HG03521 (cell line): ENCODE measurements around the gene SIRT6.
"Not testable (repeated sequence)": the region's sequence is repeated elsewhere in the genome, so short reads cannot be mapped to it uniquely, and the experiment has no call there.

ENCODE experiments used
- ATAC-seq: cut with Tn5 transposase; IDR thresholded peaks from one replicate; pipeline ENCODE4 v1.9.1; 2021; ENCODE audit warnings: mild to moderate bottlenecking, moderate library complexity; ENCODE audit not compliant: unreplicated experiment

SIRT6 gene

DNA sequence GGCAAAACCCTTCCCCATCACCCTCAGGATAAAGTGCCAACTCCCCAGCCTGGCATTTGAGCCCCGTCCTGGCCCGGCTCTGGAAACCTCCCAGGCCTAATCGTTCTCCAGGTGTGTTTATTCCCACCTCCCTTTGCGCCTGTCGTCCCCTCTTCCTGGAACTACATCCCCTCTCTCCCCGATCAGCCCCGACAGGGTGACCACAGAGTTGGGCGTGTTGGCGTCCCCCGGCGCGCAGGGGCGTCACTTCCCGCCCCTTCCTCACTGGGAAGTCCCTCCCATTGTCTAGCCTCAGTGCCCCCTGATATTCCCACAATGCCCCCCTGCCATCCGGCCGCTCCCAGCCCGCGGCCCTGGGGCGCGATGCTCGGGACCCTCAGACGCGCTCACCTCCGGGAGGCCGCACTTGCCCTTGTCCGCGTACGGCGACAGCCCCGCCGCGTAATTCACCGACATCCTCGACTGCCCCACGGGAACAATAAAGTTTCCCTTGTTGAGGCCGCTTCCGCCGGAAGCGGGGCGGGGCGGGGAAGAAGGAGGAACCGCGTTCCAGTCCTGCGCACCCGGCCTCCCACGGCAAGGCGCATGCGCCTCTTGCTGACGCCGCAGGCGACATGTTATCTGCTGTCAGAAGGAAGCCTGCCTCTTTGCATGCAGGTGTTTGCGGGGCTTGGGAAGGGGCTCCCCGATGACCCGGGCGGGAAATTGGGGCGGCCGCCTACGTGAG lies at the start of gene SIRT6, which contains the start of gene ANKRD24:
SIRT6 (minus strand) TSS at position 480 of the 727 bp plus-strand sequence; CDS start at position 456, 24 bp downstream.
ANKRD24 (plus strand) TSS at position 606 of the 727 bp plus-strand sequence. CDS start 3,737 bp downstream, outside the sequence.
- peak; percentile 75 for ATAC-seq

DNA sequence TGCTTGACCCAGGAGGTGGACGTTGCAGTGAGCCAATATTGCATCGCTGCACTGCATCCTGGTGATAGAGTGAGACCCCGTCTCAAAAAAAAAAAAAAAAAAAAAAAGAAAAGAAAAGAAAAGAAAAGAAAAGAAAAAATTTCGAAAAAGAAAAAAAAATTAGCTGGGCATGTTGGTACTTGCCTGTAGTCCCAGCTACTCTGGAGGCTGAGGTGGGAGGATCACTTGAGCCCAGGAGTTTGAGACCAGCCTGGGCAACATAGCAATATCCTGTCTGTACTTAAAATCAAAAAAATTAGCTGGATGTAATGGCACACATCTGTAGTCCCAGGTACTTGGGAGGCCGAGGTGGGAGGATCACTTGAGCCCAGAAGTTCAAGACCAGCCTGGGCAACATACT lies 49.8 kb upstream of the SIRT6 start:
- not testable (repeated sequence) for ATAC-seq

DNA sequence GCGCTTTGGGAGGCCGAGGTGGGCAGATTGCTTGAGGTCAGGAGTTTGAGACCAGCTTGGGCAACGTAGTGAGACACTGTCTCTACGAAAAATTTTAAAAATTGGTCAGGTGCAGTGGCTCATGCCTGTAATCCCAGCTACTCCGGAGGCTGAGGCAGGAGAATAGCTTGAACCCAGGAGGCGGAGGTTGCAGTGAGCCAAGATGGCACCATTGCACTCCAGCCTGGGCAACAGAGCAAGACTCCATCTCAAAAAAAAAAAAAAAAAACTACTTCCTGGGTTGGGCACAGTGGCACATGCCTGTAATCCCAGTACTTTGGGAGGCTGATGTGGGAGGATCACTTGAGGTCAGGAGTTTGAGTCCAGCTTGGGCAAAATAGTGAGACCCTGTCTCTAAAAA lies 49.2 kb upstream of the SIRT6 start:
- ATAC-seq, result not testable (repeated sequence)

DNA sequence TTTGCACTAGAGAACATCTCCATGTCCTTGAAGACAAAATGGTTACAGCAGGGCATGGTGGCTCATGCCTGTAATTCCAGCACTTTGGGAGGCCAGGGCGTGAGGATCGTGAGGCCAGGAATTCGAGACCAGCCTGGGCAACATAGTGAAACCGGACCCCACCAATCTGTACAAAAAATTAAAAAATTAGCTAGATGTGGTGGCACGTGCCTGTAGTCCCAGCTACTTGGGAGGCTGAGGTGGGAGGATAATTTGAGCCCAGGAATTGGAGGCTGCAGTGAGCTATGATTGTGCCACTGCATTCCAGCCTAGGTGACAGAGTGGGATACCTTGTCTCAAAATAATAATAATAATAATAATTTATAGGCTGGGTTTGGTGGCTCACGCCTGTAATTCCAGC lies 47.9 kb upstream of the SIRT6 start:
- not testable (repeated sequence) for ATAC-seq

DNA sequence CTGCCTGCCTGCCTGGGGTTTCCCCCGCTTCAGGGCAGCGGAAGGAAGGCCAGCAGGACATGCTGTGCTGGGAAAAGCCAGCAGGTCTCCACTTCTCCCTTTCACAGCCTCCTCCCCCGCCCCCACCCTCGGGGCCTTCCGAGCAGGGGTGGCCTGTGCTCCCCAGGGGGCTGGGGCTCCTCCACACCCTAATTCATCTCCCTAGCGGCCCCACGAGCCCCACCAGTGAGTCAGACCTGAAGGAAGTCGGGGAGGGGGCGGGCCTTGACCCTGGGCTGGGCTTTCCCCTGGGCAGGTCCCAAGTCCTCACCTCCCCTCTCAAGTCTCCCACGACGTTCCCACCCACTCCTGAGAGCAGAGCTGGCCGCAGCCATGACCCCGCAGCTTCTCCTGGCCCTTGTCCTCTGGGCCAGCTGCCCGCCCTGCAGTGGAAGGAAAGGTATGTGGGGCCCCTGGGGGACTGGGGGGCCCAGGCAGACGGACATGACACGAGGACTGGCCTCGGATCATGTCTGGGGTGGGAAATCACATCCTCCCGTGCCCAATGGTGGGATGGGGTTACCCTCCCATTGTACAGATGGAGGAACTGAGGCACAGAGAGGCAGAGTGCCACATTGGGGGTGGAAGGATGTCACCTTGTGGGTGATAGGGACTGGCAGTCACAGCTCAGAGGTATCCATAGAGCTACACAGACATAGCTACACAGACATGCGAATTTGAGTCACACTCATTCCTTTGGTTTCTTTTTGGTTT lies 47.0 kb upstream of the SIRT6 start, which contains the start of gene EBI3:
EBI3 (plus strand) TSS at position 345 of the 753 bp plus-strand sequence; CDS start at position 373, 28 bp downstream.
- peak; percentile 43 for ATAC-seq

DNA sequence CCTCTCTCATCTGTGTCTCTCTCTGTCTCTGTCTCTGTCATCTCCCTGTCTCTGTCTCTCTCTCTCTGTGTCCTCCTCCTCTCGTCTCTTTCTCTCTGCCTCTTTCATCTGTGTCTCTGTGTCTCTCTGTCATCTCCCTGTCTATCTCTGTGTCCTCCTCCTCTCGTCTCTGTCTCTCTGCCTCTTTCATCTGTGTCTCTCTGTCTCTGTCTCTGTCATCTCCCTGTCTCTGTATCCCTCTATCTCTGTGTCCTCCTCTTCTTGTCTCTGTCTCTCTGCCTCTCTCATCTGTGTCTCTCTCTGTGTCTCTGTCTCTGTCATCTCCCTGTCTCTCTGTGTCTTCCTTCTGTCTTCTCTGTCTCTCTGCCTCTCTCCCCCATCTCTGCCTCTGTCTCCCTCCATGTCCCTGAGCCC lies 46.4 kb upstream of the SIRT6 start:
- ATAC-seq, result no peak

DNA sequence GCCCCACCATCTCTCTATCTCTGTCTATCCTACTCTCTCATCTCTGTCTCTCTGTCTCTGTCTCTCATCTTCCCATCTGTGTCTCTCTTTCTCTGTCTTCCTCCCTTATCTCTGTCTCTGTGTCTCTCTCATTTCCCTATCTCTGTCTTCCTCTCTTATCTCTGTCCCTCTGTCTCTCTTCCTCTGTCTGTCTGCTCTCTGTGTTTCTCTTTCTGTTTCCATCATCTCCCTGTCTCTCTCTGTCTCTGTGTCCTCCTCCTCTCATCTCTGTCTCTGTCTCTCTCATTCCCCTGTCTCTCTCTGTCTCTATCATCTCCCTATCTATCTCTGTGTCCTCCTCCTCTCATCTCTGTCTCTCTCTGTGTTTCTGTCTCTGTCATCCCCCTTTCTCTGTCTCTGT lies 45.4 kb upstream of the SIRT6 start:
- ATAC-seq, result no peak

DNA sequence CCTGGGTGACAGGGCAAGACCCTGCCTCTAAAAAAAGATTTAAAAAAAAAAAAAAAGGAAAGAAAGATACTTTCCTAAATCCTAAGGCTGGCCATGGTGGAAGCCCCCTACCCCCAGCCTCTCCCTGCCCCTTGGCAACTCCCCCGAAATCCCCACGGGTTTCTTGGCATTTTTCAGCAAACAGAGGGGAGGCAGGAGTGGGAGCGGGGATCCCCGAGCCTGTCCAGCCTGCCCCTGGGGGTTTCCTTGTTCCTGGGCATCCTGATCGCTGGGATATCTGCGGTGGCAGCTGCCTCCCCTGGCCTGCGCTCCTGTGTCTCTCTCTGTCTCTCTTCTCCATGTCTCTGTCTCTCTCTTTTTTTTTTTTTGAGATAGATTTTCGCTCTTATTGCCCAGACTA lies 43.5 kb upstream of the SIRT6 start:
- ATAC-seq, result no peak

DNA sequence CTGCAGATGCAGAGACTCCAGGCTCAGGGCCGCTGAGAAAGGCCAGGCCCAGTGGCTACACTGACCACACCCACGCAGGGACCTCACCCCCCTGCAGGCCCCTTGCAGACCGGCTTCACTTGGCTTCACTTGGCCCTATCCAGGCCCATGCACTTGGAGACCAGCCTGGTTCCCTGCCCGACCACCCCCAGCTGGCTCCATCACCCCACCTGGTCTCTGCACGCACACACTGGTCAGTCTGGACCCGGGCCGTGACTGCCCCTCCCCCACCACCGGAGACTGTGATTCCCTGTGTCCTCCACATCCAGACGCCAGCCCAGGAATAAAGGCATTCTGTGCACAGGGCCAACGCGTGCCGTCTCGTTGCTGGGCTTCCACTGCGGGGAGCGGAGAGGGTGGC lies 42.1 kb upstream of the SIRT6 start:
- ATAC-seq, result no peak

DNA sequence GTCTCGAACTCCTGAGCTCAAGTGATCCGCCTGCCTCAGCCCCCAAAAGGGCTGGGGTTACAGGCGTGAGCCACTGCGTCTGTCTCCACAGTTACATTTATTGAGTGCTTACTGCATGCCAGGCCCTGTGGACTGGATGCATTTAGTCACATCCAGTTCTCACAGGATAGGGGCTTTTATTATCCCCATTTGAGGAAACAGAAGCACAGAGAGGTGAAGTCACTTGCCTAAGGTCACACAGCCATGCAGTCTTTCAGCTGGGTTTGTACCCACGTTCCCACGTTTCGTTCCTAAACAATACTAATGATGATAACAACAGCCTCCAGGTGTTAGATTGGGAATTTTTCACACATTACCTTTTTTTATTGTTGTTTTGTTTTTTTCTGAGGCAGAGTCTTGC lies 37.8 kb upstream of the SIRT6 start:
- no peak for ATAC-seq

DNA sequence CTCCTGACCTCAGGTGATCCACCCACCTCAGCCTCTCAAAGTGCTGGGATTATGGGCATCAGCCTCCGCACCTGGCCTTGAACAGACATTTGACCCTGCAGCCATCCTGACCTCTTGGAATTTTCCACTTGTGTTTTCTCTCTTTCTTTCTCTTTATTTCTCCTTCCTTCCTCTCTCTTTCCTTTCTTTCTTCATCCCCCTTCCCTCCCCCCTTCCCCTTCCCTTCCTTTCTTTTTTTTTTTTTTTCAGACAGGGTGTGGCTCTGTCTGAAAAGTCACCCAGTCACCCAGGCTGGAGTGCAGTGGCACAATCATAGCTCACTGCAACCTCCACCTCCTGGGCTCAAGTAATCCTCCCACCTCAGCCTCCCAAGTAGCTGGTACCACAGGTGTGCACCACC lies 36.2 kb upstream of the SIRT6 start:
- ATAC-seq, result not testable (repeated sequence)

DNA sequence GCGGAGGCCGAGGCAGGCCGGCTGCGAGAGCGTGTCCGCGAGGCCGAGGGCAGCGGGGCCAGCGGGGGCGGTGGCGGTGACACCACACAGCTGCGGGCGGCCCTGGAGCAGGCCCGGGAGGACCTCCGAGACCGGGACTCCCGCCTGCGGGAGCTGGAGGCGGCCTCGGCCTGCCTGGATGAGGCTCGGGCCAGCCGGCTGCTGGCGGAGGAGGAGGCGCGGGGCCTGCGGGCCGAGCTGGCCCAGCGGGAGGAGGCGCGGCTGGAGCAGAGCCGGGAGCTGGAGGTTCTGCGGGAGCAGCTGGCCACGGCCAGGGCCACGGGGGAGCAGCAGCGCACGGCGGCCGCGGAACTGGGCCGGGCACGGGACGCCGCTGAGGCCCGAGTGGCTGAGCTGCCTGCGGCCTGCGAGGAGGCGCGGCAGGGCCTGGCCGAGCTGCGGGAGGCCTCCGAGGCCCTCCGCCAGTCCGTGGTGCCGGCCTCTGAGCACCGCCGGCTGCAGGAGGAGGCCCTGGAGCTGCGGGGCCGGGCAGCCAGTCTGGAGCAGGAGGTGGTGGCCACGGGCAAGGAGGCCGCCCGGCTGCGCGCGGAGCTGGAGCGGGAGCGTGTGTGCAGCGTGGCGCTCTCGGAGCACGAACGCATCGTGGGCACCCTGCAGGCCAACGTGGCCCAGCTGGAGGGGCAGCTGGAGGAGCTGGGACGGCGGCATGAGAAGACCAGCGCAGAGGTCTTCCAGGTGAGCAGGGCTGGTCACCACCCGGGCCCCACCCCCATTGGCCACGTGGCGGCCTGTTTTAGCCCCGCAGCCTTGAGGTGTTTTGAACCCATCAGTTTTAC lies 35.3 kb upstream of the SIRT6 start:
- no peak for ATAC-seq

DNA sequence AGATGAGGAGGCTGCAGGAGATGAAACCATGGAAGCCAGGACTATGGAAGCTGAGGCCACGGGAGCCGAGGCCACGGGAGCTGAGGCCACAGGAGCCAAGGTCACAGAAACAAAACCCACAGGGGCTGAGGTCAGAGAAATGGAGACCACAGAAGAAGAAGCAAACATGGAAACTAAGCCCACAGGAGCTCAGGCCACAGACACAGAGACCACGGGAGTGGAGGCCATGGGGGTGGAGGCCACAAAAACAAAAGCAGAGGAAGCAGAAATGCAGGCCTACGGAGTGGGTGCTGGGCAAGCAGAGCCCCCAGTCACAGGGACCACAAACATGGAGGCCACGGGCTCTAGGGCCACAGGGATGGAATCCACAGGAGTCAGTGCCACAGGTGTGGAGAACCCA lies 34.5 kb upstream of the SIRT6 start:
- ATAC-seq, result no peak

DNA sequence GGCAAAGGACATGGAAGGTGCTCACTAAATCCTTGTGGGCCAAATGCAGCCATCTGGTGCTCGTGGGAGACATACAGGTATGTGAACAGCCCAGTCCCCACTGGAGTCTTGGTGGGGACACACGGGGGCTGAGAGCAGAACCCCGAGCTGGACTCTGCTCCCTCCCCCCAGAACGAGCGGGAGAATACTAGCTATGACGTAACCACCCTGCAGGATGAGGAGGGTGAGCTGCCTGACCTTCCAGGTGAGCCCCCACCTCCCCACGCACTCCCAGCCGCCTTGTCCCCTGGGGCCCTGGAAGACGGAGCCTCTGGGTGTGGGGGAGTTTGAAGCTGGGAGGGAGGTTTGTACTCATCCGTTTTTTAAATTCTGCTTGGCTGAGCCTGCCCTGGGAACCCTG lies 33.4 kb upstream of the SIRT6 start:
- no peak for ATAC-seq

DNA sequence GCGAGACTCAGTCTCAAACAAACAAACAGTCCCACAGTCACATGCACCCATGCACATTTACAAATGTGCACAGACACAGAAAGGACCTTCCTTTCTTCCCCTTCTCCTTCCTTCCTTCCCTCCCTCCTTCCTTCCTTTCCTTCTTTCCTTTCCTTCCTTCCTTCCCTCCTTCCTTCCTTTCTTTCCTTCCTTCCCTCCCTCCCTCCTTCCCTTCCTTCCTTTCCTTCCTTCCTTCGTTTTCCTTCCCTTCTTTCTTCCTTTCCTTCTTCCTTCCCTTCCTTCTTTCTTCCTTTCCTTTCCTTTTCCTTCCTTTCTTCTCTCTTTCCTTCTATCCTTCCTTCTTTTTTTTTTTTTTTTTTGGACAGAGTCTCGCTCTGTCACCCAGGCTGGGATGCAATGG lies 30.8 kb upstream of the SIRT6 start:
- no peak for ATAC-seq

DNA sequence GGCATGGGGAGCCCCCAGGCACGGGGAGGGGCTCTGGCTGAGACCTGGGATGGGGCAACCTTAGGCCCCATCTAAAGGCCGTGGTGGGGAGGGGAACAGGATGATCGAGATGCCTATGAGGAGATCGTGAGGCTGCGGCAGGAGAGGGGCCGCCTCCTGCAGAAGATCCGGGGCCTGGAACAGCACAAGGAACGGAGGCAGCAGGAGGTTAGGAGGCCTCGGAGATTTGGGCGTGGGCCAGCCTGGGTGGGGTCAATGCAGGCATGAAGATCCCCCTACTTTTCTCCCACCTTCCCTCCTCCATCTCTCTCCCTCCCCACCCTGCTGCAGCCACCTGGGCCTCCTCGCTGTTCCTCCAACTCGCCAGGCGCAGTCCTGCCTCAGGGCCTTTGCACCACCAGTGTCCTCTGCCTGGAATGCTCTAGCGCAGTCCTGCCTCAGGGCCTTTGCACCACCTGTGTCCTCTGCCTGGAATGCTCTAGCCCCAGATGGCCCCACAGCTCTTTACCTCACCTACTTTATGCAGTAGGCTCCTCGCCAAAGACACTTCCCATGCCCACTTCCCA lies 27.9 kb upstream of the SIRT6 start:
- no peak for ATAC-seq

DNA sequence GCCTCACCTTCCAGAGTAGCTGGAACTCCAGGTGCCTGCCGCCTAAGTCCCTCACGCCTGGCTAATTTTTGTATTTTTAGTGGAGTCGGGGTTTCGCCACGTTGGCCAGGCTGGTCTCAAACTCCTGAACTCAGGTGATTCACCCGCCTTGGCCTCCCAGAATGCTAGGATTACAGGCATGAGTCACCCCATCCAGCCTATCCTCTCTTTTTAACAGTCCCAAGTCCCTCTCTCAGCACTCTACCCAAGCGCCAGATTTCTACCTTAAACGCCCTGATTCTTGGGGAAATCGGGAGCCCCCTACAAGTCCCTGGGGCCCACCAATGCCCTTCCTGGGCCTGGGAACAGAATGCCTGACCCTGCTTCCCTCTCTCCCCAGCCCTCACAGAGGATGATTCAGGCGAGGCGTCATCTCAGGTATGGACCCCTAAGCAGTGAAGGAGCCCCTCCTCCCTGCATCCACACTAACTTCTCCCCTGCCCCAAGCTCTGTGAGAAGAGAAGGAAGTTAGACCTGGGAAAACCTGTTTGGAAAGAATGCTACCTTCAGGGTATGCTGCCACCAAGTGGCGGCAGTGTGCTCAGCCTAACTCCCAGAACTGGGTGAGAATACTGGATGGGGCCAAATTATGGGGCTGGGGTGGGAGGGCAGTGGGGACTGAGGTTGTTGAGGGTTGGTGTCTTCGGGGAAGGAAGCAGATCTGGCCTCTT lies 26.2 kb upstream of the SIRT6 start:
- no peak for ATAC-seq

DNA sequence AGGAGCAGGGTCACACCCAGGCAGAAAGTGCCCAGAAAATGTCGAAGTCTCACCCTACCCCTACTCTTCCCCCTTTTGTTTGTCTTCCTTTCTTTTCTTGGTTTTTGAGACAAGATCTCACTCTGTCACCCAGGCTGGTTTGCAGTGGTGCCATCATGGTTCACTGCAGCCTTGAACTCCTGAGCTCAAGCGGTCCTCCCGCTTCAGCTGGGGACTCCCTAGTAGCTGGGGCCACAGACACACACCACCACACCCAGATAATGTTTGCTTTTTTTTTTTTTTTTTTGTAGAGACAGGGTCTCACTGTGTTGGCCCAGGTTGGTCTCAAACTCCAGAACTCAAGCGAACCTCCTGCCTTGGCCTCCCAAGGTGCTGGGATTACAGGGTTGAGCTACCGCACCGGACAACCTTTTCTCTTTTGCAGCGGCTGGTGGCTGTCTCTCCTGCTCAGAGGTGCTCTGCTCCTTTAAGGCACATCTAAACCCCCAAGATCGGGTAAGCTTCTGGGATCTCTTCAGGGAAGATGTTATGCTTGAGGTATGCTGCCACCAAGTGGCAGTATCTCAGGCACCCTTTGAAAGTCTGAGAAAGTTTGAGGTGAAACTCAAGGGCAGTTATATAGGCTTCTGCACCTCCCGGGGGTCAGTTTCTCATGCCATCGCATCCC lies 24.6 kb upstream of the SIRT6 start:
- ATAC-seq, result no peak

DNA sequence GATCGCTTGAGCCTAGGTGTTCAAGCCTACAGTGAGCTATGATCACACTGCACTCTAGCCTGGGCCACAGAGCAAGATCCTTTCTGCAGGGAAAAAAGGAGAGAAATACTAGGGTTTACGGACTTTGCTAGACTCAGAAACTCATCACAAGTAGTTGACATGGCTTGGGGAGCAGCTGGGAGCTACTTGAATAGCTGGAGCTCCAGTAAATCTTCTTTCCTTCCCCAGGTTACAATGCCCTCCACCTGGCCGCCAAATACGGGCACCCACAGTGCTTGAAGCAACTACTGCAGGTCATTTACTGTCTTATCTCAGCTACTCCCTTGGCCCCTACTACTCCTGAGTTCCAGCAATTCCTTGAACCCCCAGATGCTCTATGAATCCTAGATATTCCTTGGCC lies 19.4 kb upstream of the SIRT6 start:
- ATAC-seq, result no peak
